ENCODE data around the gene CPED1.

Gene CPED1

GRCh38 chr7:121298831-121299239, 310.3 kb downstream of the CPED1 start:
- ATAC-seq (ENCODE audit: low read depth) (no peak), DNase-seq (ENCODE audit: low spot score) (no peak)
- Histone ChIP-seq H3K9me3 (ENCODE audit: severe bottlenecking) (no peaks in the 10 kb centered on the region), H3K27me3 (ENCODE audit: insufficient read depth, poor library complexity, severe bottlenecking) (no peaks in the 10 kb centered on the region), H3K4me1 (ENCODE audit: insufficient read depth, poor library complexity, severe bottlenecking) (no peaks in the 10 kb centered on the region), H3K4me3 (ENCODE audit: severe bottlenecking) (no peak overlapping the region), H3K36me3 (ENCODE audit: low read depth) (no peaks in the 10 kb centered on the region), H3K27ac (ENCODE audit: poor library complexity, severe bottlenecking) (no peak overlapping the region)
- TF ChIP-seq CTCF (IDR thresholded peaks at IDR 0.05; ENCODE audit: poor library complexity, severe bottlenecking) = no peak

GRCh38 chr7:121300685-121301420, 312.3 kb downstream of the CPED1 start:
- no peaks in the 10 kb centered on the region for H3K4me1 ChIP-seq (ENCODE audit: insufficient read depth, poor library complexity, severe bottlenecking)
- no peak overlapping the region for H3K4me3 ChIP-seq (ENCODE audit: severe bottlenecking)
- H3K9me3 ChIP-seq (ENCODE audit: severe bottlenecking) = no peaks in the 10 kb centered on the region
- no peak overlapping the region for H3K27ac ChIP-seq (ENCODE audit: poor library complexity, severe bottlenecking)
- no peak for TF ChIP-seq CTCF (IDR thresholded peaks at IDR 0.05; ENCODE audit: poor library complexity, severe bottlenecking)
- no peaks in the 10 kb centered on the region for H3K36me3 ChIP-seq (ENCODE audit: low read depth)
- no peaks in the 10 kb centered on the region for H3K27me3 ChIP-seq (ENCODE audit: insufficient read depth, poor library complexity, severe bottlenecking)
- ATAC-seq (ENCODE audit: low read depth) = no peak
- no peak for DNase-seq (ENCODE audit: low spot score)

GRCh38 chr7:121301446-121302213, 313.1 kb downstream of the CPED1 start:
- H3K4me3 ChIP-seq (ENCODE audit: severe bottlenecking) = no peak overlapping the region
- no peak overlapping the region for H3K27ac ChIP-seq (ENCODE audit: poor library complexity, severe bottlenecking)
- H3K36me3 ChIP-seq (ENCODE audit: low read depth) = no peaks in the 10 kb centered on the region
- no peak for TF ChIP-seq CTCF (IDR thresholded peaks at IDR 0.05; ENCODE audit: poor library complexity, severe bottlenecking)
- H3K27me3 ChIP-seq (ENCODE audit: insufficient read depth, poor library complexity, severe bottlenecking) = no peaks in the 10 kb centered on the region
- ATAC-seq (ENCODE audit: low read depth) (no peak), DNase-seq (ENCODE audit: low spot score) (no peak)
- H3K9me3 ChIP-seq (ENCODE audit: severe bottlenecking) = no peaks in the 10 kb centered on the region
- H3K4me1 ChIP-seq (ENCODE audit: insufficient read depth, poor library complexity, severe bottlenecking) = no peaks in the 10 kb centered on the region

- TF ChIP-seq CTCF (IDR thresholded peaks at IDR 0.05; ENCODE audit: poor library complexity, severe bottlenecking) = no peak
- H3K27ac ChIP-seq (ENCODE audit: poor library complexity, severe bottlenecking) = no peak overlapping the region
- DNase-seq (ENCODE audit: low spot score) (no peak), ATAC-seq (ENCODE audit: low read depth) (peak; percentile 33; the same call in 2 of the 3 replicates)
- H3K27me3 ChIP-seq (ENCODE audit: insufficient read depth, poor library complexity, severe bottlenecking) = no peaks in the 10 kb centered on the region
- H3K4me1 ChIP-seq (ENCODE audit: insufficient read depth, poor library complexity, severe bottlenecking) = no peaks in the 10 kb centered on the region
- no peak overlapping the region for H3K4me3 ChIP-seq (ENCODE audit: severe bottlenecking)
- H3K36me3 ChIP-seq (ENCODE audit: low read depth) = no peaks in the 10 kb centered on the region
- no peaks in the 10 kb centered on the region for H3K9me3 ChIP-seq (ENCODE audit: severe bottlenecking)
Observed at GRCh38 chr7:121302214-121302745, 313.8 kb downstream of the CPED1 start.

All from RWPE2 (cell line).